HPDE6-E6E7 (cell line): ENCODE data around the gene ACTN1.

Source experiments
- DNase-seq: peaks from one replicate; pipeline ENCODE4 v3.0.0; 2011; ENCODE audit warnings: missing footprints; ENCODE audit errors: extremely low spot score

Gene ACTN1

DNA sequence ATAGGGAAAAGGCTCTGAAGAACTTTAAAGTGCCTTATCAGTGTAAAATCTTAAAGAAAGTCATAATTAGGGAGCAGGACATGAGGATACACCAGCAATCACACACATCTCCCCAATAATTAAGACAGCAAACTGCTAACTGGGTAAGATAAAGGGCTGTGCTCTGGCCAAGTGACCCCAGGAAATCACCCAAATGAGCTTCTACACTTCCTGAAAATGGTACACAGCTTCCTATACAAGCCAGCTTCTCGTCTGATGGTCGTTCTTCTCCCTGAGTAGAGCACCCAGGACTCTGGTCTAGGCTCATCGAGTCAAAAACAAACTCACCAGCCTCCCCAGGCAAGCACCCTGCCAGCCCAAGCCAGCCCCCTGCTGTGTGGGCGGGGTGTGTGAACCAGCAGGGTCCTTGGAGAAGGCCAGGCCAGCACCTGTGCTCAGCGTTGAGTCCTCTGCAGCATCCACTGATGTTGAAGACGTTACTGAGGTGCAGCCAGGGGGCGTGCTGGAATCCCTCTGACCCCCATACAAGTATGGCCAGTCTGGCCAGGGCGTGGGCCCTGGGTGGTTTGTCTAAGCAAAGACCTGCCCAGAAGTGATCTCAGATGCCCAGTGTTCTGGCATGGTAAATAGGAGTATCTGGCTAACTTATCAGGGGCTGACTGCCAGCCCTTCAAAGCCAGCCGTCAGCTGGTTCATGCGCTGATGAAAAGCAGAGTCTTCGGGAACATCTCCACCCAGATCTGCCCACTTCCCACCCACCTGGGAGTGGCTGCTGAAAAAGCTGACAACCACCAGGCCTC is 41.4 kb downstream of the ACTN1 start:
- DNase-seq: no peak

DNA sequence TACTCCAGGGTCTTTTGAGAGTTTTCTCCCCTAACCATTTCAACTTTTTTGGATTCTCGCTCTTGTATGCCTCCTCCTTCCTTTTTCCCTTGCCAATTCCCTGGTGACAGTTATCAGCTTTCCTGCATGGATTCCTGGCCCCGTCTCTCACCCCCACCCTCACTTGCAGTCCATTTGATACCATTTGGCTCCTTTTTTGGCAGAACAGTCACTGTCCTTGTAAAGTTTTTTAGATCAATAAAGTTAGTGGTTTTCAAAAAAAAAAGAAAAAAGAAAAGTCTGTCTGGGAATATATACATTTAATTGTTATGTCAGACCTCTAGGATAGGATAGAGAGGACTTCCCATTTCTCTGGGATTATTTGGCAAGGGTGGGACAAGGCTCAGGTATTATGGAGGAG is 42.1 kb downstream of the ACTN1 start:
- DNase-seq: no peak

DNA sequence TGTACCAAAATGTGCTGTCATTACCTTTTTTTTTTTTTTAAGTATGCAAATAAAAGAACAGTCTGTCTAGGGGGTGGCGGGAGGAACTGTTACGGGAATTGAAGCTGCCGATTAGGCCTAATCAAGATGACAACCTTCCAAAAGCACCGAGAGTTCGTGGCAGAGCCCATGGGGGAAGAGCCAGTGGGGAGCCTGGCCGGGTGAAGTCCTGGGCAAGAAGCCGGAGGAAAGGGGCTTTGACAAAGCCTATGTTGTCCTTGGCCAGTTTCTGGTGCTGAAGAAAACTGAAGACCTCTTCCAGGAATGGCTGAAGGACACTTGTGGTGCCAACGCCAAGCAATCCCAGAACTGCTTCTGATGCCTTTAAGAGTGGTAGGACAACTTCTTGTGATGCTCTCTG is 42.6 kb downstream of the ACTN1 start:
- DNase-seq: no peak

DNA sequence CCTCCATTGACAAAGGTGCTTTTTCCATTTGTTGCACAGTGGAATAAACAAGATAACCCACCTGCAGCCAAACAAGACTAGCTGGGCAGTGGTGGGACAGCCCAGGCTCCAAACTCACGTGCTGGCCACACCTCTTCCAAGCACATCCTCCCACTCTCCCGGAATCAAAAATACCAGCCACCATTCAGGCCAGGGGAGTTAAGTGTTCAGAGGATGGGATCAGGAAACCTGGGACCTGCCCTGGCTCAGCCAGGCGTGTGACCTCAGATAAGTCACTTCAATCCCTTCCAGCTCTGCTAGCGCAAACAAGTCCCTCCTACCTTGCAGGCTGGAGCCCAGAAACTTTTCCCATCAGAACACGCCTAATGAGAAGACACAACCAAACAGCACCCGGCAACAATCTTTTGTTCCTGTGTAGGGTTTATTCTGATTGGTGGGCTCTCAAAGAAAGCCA is 43.3 kb downstream of the ACTN1 start:
- DNase-seq: no peak

DNA sequence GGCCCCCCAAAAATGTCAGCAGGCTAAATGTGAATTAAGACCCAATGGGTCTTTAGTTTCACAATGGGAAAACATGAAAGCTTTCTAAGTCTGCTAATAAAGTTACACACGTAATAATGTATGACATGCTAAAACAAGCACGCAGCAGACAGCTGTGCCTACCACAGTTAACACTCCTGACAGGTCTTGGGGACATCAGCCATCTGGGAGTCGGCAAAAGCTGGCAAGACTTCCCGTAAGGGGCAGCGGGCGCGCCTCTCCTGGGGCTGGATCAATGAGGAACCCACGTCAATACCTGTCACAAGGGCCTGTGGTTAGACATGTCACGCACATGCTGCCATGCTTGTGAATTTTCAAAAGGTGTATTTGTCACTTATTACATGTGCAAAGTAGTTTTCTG is 45.0 kb downstream of the ACTN1 start:
- no peak for DNase-seq

DNA sequence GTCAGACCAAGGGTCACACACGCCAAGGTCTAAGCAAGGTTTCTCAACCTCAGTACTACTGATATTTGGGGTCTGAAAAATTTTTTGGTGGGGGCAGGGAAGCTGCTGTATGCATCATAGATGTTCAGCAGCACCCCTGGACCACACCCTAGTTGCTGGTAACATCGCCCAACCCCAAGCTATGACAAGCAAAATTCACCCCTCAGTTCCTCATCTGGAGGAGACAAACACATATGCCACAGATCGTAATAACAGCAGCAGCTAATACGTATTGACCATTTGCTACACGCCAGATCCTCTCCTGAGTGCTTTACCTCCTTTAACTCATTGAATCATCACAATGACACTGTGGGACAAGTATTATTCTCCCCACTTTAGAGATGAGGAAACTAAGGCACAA is 46.4 kb downstream of the ACTN1 start:
- no peak for DNase-seq

DNA sequence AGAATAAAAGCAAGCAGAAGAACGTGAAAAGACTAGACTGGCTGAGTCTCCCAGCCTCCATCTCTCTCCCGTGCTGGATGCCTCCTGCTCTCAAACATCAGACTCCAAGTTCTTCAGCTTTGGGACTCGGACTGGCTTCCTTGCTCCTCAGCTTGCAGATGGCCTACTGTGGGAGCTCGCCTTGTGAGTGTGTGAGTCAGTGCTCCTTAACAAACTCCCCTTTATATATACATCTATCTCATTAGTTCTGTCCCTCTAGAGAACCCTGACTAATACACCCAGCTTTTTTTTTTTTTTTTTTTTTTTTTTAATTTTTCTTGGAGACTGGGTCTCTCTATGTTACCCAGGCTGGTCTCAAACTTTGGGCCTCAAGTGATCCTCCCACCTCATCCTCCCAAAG is 46.9 kb downstream of the ACTN1 start:
- no peak for DNase-seq

DNA sequence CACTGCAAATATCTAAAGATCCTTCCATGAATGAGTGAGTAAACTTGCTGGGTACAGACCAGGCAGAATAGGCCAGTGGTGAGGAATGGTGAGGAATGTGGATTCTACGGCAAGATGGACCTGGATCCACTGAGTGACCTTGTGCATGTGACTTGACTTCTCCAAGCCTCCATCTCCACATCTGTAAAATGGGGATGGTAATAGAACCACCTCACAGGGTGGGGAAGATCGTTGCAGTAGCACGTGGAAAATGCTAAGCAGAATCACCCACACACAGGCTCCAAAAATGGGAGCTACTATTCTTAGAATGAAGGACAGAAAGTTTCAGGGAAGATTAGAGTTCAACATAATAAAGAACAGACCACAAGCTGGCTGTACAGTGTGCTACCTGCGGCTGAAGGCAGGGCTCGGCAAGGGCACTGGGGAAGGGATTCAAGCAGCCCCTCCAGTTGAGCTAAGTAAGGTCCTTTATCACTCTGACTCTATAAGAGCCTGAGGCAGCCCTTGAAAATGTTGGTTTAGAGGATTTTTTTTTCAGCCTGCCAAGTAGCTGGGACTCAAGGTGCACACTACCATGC is 47.5 kb downstream of the ACTN1 start:
- no peak for DNase-seq

DNA sequence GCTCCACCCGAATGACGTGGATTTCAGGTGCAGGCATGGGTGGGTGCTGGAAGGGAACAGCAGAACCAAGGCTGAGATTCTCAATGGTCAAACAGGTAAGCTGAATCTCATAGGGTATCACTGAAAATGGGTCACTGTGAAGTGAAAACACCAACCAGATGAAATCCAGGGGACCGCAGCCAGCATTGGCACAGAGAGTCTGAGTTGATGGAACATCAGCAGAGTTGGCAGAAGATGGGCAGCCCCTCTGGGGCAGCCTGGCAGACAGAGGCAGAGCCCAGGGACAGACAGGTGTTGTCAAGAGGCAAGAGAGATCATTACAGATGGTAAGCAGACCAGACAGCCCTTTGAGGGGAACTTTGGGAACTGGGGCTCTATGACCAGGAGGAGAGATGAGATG is 48.0 kb downstream of the ACTN1 start:
- DNase-seq: no peak

DNA sequence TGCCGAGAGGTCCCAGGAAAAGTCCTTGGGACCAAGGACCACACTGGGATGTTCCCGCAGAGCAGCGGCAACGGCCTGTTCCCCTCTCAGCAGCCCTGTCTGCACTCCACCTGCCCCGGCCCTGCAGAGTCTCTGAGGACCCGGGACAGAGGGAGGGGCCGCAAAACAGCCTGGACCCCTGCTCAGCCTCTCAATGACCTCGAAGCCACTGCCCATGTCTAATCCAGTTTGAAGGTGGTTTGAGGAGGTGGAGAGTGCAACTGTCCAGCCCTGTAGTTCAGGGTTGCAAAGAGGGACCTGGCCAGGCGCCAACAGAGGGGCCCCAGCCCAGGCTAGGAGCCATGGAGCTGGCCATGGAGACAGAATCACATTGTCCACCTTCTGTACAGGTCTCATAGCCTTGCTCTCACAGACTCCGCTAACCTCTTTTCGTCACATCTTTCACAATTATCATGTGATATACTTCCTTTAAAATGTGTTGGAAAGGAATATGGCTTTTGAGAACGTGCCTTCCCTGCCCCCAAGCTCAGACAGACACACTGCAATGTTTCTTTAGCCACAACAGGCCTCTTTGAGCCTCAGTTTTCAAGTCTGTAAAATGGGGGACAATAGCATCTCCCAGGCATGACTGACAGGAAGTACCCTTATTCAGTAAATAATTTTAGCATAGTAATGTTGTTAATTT is 49.3 kb downstream of the ACTN1 start:
- no peak for DNase-seq

DNA sequence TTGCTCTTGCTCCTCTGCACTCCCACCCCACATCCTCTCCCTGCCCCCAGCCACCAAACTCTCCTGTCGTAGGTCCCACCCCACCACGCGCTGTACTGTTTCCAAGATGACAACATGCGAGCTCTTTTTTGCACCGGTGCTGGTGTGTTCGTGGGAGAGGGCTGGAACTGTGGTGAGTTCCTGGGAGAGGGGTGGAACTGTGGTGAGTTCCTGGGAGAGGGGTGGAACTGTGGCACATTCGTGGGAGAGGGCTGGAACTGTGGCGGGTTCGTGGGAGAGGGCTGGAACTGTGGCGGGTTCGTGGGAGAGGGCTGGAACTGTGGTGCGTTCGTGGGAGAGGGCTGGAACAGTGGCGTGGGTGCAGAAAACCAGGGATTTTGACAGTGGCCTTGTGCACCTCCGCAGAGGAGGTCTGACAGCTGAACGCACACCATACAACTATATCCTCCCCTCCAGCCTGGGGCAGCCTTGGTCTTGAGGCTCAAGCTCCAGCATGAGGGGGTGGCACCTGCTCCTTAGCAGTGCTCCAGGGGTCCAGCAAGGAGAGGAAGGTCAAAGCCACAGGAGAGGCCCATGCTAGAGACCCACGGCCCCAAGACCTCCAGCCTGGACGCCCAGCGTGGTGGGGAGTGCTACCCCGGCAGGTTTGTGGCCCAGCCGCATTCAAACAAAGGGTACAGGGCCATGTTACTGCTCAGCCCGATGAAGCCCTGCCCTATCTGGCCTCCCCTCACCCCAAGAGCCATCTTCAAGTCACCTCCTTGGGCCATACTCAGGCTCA is 50.1 kb downstream of the ACTN1 start:
- no peak for DNase-seq

DNA sequence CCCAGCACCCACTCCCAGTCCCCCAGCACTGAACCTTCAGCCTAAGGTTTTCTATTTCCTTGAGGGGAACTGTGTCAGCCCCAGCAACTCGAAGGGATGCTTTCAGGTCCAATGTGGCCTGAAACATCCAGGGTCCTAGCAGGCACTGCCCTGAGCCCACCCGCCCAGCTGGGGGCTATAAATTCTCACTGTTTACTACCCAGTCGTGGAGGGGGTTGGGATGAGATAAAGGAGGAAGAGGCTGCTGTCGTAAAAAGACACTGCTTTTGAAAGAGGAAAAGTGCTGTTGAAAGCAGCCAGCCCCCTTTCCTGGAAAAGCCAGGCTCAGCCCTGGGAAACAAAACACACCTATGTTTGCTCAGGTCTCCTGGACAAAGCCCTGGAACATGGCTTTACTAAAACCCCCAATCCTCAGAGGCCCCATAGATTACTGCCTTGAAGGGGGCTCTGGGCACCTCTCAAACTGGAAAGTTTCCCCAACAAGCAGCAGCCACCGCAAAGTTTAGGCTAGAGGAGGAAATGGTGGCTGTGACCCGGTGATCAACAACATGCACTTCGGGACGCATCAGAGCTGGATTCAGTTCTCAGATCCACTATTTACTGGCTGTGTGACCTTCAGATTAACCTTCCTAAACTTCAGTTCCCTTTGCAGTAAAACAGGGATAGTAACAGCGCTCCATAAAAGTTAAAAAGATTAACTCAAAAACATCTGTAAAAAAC is 51.0 kb downstream of the ACTN1 start:
- no peak for DNase-seq

DNA sequence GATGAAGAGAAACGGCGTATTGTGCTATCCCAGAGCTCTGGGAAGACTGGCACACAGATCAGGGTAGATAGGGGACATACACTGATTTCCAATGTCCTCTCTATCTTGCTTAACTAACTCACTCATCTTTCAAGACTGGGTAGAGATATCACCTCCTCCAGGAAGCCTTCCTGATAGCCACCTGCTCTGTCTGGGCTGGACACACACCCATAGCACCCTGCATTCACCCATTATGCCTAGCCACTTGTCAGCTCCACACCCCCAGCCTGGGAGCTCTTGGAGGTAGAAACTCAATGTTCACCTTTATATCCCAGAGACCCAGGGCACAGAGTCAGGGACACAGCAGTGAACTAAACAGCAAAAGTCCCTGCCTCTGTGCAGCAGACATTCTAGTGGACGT is 52.0 kb downstream of the ACTN1 start:
- DNase-seq: no peak

DNA sequence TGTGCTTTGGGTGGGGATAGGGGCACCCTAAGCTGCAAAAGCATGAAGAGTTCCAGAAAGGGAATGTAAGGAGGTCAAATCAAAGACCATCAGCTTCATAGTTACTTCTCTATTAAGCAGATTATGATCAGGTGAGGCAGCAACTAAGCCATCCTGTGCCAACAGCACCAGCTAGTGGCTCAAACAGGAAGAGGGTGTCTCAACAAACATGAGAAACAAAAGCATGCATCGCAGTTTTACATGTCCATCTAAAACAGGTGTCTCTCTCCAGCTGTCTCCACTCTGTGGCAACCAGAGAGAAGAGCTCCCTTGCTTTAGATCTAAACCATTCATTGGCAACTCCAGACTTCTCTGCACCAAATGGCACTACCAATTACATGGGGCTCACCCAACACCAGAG is 52.9 kb downstream of the ACTN1 start:
- no peak for DNase-seq

DNA sequence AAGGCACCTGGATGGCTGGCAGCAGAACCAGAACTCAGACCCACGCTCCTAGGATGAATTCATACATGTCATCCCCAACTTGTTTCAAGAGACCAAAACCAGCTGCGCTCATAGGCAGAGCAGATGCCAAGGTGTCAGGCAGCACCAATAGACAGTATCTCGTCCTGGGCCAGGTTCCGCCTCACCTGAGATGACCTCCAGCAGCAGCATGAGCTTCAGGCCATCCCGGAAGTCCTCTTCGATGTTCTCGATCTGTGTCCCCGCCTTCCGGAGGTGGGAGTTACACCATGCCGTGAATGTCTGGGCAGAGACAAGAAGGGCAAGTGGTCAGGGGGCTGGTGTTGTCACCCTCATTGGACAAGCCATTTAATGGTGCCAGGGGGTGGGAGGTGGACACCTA is 53.7 kb downstream of the ACTN1 start:
- DNase-seq: no peak

DNA sequence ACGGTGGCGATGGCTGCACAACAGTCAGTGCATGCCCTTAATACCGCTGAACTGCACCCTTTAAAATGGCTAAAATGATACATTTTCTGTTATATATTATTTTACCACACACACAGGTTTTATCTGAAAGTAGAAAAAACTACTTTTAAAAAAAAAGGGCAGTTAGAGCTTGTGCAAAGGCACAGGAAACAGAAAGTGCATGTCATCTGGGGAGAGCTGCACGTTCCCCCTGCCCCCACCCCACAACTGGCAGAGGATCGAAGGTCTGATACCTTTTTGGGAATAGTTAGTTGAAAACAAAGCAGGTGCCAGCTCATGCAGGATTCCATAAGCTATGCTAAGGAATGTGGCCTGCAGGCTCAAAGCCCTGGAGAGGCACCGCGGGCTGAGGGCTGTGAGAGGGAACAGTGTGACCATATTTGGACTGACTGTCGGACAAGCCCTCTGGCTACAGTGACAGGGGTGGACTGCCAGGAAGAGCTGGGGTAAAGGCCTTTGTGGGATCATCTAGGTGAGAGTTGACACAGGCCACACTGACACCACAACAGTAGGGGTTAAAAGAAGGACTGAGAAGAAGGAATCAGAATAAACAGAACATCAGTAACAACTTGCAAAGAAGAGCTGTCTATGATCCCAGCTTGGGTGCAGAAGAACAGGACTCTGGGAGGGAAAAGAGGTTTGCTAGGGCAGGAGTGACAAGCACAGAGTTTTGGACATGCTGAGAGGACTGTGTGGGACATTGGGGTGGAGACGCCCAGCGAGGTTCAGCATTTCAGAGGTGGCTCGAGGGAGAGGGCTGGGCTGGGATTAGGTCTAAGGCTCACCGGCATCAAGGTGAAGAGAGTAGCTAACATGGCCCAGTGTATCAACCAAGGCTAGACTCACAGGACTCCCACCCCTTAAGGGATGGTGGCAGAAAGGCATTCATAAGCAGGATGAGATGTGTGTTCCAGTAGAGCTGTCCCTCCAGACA is 54.6 kb downstream of the ACTN1 start:
- DNase-seq: no peak

DNA sequence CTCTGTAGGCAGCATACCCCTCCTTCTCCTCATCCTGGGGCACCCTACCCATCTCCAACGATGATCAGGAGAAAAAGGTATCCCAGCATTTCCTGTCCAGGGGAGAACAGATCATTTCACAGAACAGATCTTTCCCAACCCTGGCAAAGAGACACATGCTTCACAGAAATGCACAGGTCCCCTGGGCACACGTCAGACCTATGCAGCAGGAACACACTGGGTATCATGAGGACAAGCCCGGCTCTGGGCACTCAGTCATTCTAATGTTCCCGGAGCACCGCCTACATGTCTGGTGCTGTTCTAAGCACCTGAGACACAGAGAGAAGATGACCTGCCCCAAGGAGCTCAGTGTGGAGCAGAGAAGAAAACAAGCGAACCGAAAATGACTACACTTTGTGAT is 56.2 kb downstream of the ACTN1 start:
- DNase-seq: no peak

DNA sequence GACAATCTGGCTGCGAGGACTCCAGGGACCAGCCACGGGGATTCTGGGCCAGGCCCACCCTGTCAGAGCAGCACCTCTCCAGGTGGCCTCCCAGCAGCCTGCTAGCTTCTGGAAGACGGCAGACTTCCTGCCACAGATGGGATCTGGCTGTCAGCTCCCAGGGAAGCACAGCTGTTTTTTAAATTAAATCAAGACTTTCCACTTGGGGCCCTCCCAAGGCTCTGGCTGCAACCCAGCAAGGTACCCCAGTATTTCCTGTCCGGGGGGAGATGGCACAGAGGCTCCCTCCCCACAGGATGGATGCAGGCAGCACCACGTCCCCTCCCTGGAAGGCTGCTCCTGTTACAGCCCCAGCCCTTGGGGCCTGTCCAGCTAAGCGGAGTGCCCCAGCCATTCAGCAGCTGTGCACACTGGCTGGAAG is 56.9 kb downstream of the ACTN1 start:
- no peak for DNase-seq

DNA sequence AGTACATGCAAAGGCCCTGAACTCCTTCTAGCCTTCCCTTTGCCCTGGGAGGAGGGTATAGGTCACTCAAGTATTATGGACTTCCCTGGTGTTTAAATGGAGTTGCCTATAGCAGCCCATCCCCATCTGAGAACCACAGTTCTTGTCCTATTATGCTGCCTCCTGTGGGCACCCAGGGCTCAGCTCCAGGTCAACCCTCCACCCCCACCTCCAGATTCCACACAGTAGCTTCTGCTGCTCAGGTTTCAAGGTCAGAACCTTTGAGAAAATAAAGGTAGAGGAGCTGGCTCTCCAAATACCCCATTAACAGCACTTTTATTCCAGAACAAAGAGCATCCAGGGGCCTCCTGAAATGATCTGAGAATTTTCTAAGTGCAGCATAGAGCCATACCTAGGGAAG is 57.4 kb downstream of the ACTN1 start:
- DNase-seq: no peak

DNA sequence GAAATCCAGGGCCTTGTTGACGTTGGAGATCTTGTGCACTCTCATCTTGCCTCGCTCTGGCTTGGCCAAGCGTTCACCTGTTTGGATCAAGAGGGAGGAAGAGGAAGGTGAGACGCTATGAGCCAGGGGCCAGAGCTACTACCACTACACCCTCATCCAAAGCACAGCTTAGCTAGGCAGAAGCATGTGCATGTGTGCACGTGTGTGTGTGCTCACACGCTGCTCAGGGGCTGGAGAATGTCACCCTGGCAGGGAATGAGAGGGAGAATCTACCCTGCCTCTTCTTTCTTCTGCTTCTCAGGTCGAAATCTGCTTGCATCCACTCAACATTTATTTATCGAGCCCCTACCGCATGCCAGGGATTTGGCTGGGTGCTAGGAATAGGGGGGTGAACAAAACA is 58.1 kb downstream of the ACTN1 start:
- no peak for DNase-seq
